Fibroblast of skin of scalp (primary cell): ENCODE results near the gene ZNF823.

Experiments used
- DNase-seq: peaks from one replicate; pipeline ENCODE4 v3.0.0-alpha.2; 2013

Gene ZNF823

DNA sequence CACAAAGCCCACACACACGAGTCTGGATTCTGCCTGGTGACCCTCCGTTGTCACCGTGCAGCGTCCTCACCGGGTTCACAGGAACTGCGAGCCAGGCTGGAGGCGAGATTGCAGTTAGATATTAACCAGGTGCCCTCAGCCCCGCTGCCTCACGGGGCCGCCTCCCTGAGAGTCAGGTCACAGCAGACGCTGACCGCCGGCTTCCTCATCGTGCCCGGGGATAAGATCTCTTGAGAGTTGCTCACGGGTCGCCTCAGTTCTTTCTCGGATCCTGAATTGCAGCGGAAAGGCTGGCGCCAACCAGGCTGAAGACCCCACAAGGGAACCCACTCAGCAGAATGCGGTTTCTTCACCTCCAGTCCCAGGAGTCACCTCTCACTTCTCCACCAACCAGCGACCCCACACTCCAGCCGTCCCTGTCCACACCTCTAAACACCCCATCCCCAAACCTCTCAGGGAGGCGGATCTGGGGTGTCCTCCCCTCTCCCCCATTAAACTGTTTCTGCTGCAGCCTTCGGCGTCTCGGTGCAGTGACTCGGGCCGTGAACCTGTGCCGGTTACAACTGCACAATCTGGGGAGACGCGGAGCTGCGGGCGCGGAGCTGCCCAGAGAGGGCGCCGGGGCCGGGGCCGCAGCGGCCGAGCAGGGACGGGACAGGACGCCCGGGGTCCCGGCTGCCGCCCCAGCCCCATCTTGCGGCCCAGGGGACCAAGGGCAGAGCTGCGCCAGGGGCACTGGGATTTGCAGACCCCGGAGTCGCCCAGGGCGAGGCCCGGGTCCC is 591 bp downstream of the ZNF823 start:
- DNase-seq, result peak; percentile 18

- peak; percentile 77 for DNase-seq
Measured at GRCh38 chr19:11736696-11737095, 2.0 kb downstream of the ZNF823 start.

GRCh38 chr19:11735375-11735774 is 3.4 kb downstream of the ZNF823 start:
- DNase-seq, result no peak

GRCh38 chr19:11729586-11729985 is 9.2 kb downstream of the ZNF823 start:
- DNase-seq, result no peak

GRCh38 chr19:11722414-11722813 is 16.3 kb downstream of the ZNF823 start:
- DNase-seq, result no peak

GRCh38 chr19:11721681-11722080 is 17.1 kb downstream of the ZNF823 start:
- DNase-seq, result peak; percentile 53

GRCh38 chr19:11710313-11710712 is 28.4 kb downstream of the ZNF823 start:
- DNase-seq, result no peak

DNA sequence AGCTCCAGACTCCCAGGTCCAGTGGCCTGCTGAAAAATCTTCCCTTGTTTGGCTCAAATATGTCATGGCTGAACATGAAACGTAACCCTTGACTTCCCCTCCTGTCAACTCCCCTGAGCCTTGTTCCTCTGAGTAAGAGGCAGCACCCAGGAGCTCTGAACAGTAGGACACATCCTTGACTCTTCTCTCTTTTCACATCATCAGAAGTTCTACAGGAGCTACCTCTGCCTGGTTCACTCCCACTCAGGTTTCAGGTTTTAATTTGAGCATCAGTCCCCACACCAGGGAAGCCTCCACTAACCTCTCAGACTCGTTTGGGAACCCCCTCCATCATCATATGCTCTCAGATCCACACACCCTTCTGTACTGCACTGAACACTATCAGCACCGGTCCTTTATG is 30.3 kb downstream of the ZNF823 start:
- DNase-seq, result no peak

- DNase-seq, result no peak
Measured at GRCh38 chr19:11705474-11705873, 33.3 kb downstream of the ZNF823 start.

- DNase-seq, result no peak
Measured at GRCh38 chr19:11704626-11705025, 34.1 kb downstream of the ZNF823 start.

- peak; percentile 36 for DNase-seq
Measured at GRCh38 chr19:11699931-11700794, 38.6 kb downstream of the ZNF823 start.

GRCh38 chr19:11698231-11698630 is 40.5 kb downstream of the ZNF823 start:
- no peak for DNase-seq

DNA sequence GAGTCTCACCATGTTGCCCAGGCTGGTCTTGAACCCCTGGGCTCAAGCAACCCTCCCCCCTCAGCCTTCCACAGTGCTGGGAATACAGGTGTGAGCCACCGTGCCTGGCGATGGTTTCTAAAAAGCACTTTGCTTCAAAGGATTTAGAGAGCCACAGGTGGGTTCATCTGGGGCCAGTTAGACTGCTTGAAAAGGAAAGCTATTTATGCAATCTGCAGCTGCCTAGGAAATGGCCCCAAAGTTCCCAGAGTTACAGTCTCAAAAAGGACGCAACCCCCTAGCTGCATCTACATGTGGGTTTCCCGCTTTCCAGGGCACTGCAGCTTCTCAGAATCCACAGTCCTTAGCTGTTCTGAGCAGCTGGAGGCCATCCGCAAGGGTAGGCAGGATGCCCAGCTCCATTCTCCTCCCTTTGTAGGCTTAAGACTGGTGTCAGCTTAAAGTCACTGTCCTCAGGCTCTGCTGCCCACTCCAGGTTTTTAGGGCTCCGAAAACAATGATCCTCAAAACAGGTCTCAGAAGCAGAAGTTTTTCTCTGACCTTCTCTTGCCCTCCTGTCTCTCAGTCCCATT is 41.4 kb downstream of the ZNF823 start:
- DNase-seq, result no peak

- DNase-seq, result peak; percentile 93
Measured at GRCh38 chr19:11694533-11695439, 44.0 kb downstream of the ZNF823 start.

GRCh38 chr19:11693505-11694499 is 44.9 kb downstream of the ZNF823 start:
- DNase-seq, result peak; percentile 89

GRCh38 chr19:11692127-11692790 is 46.5 kb downstream of the ZNF823 start:
- no peak for DNase-seq

DNA sequence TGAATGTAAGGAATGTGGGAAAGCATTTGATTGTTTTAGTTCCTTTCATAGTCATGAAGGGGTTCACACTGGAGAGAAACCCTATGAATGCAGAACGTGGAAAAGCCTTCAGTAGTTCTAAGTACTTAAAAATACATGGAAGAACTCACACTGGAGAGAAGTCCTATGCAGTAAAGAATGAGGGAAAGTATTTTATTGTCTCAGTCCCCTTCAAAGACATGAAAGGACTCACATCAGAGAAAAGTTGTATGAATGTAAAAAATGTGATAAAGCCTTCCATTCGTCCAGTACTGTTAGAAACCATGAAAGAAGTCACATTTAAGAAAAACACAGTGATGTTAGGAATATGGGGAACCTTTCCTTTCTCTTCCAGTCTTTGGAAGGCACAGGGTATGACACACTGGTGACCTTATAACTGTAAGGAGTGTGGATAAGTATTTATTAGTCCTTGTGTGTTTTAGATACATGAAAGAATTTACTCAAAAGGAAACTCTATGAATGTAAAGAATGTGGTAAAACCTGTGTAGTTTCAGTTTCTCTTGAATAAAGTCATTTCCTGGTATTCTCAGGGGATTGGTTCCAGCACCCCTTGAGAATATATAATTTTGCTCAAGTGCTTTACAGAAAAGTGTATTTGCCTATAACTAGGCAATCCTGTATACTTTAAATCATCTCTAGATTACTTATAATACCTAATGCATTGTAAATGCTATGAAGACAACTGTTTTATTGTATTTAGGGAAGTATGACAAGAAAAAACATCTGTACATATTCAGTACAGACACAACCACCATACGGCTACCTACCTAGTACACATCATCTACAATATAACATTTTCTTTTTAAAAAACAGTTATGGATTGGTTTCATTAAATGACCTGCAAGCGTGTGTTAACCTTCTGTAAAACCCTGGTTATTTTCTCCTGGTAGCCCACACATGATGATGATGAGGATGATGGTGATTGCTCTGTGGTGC is 52.8 kb downstream of the ZNF823 start:
- DNase-seq, result no peak

- DNase-seq, result no peak
Measured at GRCh38 chr19:11684987-11685675, 53.6 kb downstream of the ZNF823 start.
